HS-5 (cell line): ENCODE results near the gene PCNA.

Experiments
- DNase-seq: peaks from one replicate; pipeline ENCODE4 v3.0.0-alpha.2; 2012; ENCODE audit warnings: low read depth

The PCNA gene

DNA sequence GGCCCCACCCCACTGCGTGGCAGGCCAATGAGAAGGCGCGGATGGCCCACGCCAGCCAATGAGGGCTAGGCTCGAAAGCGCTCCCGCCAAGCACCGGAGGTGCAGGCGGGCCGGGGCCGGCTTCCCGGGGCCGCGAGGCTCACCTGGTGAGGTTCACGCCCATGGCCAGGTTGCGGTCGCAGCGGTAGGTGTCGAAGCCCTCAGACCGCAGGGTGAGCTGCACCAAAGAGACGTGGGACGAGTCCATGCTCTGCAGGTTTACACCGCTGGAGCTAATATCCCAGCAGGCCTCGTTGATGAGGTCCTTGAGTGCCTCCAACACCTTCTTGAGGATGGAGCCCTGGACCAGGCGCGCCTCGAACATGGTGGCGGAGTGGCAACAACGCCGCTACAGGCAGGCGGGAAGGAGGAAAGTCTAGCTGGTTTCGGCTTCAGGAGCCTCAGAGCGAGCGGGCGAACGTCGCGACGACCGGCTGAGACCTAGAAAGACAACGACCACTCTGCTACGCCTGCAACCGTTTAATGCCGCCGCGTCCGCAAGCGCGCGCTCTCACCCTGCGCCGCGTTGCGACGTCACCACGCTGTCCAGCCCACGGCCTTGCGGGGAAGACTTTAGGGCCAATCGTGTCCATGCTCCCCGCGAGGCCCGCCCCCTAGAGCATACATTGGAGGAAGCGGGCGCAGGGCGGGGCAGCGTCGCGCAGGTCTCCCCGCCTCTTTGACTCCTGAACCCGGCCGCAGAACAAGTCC is at the start of gene PCNA:
Gene PCNA (minus strand): TSS at position 524 of the 750 bp plus-strand sequence. CDS start 160 bp downstream, at position 364.
- peak; percentile 83 for DNase-seq

DNA sequence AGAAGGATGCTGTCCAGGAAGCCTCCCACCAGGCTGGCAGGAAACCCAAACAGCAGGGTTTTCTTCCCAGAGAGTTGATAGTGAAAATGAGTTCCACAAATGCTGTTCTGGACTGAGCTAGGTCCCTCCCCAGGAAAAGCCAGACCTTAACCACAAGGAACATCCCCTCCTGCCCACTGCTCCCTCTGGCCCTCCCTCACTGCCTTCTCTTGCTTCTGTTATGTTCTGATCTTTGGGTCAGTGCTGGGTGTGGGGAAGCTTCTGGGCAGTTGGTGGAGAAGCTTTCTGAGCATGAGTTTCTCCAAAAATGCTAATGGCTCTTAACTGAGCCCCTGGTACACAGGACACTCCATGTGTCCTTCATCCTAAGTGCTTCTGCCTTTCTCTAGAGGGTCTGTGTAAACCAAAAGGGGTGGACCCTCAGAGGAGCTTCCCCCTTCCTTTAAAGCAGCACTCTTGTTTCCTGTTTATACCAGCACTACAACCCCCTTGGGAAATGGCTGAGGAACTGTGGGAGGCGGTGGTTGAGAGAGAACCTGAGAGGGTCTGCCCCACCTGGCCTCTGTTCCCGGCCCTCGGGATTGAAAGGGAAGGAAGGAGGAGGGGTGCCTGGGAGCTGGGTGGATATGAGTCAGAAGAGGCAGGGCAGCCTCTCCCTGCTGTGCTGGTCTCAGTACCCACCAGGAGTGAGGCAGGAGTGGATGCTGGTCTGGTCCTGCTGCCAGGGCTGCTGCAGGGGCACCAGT is 49.1 kb upstream of the PCNA start:
- no peak for DNase-seq

DNA sequence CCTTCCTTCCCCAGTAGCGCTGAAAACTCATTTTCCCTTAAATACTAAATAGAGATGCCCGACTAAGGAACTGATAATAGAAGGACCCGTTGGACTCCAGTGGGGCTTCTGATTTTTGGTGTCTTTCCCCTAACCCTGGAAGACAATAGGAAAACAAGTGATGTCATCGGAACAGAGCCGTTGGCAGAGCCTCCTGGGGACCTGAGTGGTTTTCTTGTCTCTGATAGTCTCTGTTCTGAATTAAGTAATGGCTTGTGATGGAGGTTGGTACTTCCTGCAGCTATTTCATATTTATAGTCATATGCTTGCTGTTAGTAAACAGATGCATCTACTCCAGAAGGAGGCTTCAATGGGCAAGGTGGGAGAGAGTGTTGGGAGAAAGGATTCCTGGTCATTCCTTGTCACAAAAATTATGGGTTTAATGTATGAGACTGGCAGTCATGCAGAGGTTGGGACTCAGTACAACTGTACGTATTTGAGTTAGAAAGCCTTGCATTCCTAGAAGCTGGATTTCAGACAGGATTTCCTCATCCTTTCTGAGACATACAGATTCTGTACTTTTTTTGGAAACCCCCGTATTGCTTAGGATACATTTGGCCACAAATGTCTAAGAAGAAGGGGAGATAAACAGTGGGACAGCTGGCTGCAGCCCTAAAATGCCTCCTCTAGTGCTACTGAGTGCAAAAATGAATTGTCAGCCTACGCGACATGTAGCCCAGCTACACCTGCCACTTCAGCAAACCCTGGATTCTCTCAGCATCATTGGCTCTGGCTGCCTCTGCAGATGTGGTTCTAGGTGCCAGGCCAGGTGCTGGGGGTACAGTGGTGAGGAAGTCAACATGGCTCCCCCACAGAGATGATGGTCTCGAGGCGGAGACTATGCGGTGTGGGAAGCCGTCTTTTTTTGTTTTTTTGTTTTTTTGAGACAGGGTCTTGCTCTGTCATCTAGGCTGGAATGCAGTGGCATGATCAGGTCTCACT is 45.2 kb upstream of the PCNA start:
- DNase-seq: no peak

DNA sequence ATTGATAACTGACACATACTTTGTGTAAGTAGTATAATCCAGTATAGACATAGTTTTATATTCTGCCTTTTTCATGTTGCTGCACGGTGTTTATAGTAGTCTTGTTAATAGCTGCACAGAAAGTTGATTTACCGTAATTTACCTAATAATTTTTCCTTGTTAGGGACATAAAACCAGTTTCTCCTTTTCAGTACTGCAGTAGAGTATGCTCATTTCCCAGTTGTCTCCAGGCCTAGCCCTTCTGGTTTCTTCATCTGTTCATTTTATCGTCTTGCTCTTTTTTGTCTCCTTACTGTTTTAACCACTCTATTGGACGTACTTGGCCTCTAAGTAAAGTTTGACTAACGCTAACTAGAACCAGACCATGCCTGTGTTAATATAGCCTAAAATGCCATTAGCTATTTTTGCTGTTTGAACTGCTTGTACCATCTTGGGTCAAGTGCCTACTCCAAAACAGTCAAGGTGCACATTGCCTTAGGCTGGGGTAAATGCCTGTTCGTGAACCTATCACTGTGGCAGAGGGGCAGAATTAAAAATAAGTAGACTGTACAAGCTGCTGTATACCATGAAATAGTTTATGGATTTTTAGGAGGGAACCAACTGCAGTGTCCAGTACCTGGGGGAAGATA is 41.9 kb upstream of the PCNA start:
- no peak for DNase-seq

DNA sequence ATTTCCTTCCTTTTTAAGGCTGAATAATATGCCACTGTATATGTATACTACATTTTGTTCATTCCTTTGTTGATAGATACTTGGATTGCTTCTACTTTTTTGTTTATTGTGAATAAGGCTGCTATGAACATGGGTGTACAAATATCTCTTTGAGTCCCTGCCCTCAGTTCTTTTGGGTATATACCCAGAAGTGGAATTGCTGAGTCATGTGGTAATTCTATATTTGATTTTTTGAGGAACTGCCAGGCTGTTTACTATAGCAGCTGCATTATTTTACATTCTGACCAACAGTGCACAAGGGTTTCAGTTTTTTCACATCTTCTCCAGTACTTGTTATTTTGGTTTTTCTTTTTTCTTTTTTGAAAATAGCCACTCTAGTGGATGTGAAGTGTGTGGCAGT is 41.1 kb upstream of the PCNA start:
- DNase-seq: no peak

DNA sequence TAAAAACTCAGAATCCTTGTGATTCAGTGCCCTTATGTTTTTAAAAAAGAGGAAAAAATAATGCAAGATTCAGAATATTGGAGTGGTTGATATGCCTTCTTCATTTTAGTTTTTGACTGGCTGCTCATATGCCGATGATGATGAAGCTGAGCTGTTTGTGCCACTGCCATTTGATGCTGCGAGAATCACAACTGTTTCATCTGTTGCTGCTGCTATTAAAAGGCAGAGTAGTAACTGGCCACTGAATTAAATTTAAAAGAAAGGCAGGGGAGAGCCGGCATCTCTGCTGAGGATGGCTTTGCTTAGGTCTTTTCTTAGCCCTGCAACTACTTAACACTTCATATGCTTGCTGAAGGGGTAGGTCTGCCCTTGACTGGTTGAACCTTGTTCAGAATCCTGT is 40.2 kb upstream of the PCNA start:
- DNase-seq: no peak

DNA sequence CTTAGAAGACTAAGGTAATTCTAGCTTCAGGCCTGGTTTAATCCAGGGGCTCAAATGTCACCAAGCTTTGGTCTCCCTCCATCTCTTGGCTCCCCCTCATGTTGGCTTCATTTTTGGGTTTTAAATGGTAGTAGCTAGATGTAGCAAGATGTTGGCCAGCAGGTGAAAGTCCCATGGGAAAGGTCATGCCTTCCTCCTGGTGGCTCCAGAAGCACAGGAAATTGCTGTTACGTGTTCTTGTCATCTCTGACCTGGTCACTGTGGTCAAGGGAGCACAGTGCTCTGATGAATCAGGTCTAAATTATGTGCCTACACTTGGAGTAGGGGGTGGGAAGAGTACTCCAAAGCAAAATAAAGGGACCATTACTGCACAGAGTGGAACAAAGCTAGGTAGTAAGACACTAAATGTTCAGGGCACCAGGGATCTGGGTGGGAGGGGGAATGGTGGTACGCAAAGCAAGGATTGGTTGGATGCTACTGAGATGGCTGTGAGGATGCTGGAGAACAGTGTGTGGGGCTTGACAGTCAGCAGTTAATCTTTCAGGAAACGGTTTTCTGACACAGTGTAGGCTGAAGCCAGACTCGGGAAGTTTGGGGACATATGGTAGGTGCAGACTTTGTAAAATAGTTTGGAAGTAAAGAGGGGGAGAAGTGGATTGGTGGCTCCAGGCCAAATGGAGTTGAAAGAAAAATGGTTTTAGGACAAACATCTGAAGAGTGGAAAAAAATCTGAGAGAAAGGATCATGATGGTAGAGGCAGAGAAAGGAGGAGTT is 37.1 kb upstream of the PCNA start:
- peak; percentile 45 for DNase-seq

DNA sequence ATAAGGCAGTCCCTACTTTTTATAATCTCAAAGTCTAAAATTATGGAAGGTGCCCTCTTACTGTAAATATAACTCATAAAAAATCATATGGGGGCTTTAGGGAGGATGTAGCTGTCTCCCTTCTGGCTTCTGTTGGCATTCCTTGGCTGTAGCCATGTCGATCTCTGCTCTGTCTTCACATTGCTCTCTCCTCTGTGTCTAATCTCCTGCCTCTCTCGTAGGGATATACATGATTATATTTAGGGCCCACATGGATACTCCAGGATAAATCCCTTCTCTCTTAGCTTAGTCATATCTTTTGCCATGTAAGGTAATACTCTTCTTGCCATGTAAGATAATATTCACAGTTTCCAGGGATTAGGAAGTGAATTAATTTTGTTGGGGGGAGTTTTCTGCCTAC is 35.6 kb upstream of the PCNA start:
- DNase-seq: no peak

DNA sequence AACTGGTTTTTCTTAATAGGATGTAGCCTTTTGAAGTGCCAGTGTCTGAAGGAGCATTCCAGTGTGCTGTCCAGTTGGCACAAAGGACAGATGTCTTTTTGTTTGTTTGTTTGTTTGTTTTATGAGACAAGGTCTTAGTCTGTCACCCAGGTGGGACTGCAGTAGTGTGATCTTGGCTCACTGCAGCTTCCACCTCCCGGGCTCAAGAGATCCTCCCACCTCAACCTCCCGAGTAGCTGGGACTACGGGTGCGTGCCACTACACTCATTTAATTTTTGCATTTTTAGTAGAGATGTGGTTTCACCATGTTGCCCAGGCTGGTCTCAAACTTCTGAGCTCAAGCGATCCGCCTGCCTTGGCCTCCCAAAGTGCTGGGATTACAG is 34.8 kb upstream of the PCNA start:
- no peak for DNase-seq

DNA sequence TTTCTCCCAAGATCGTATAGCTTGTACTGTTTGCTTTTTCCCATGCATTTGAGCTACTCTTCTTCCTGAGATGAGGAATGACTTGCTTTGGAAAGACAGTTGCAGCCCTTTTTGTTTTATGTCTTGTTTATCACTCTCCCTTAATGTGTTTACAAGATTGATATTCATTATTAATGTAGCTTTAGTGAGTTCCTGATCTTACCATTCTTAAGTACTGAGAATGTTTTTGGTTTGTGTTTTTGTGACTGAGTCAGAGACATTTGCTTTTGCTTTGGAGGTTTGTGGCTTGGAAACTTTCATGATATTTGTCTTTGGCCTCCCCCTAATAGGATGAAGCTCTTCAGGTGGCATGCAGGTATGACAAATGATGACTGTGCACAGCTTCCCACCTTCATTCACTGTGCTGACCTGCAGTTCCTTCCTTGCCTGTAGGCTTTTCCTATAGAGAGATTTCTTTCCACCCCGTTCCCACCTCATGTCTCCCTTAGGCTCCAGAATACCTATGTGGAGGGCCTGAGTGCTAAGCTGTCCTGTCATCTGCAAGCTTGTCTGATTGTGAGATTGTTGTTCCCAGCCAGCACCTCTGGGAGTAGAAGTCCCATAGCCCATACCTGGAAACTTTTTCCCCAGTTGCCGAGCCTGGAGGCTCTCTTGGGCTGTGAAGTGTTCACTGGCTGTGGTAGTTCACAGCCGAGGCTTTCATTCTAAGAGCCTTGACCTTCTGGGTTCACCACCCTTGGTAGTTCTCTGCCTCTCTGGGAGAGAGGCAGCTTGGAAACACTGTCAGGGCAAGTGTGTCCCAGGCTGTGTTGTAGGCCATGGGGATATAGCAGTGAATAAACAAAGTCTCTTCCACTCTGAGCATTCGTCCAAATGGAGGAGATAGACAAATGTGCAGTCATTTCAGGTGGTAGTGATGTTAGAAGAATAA is 34.1 kb upstream of the PCNA start:
- no peak for DNase-seq

DNA sequence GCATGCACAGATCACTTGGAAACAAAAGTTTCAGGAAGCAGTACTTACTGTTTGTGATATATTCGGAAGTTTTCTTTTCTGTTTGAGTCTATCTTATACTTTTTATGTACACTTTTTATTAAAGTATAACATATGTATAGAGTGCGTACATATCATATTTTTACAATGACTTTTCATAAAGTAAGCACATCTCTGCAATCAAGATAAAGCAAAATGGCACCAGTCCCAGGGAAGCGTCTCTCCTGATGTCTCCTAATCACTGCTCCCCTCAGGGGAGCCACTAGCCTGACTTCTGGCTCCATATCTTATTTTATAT is 33.4 kb upstream of the PCNA start:
- DNase-seq: no peak

DNA sequence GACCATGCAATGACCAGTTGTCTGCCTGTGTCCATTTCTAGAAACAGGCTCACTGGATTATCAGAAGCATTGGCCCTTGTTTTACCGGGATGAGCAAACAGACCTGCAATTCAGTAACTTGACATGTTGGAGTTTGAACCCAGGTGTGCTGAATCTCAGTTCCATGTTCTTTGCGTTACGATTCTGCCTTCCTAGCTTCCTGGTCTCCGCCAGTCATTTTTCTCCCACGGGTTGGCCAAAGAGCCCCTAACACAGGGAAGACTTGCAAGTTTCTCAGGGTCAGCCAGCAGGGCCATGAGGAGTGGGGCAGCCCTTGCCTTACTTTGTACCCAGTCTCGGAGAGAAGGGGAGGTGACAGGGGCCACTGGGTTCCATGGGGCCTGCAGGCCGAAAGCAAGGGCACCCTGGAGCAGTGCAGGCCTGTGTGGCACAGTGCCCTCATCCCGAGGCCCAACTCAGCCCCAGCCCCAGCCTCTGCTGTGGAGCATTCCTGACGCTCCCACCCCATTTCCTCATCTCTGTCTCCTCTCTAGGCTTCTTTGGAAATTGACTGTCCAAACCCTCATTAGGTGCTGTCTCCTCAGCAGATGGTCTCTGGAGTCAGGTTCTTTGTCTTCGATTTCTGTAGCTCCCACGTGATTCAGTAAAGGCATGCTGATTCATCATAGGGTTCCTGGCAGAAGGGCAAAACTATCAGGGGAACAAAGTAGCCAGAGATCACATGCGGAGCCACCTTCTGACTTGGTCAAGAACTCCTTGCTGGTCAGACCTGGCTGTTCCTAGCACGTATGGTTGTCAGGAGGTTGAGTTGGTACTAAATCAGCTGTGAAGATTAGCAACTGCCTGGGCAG is 30.7 kb upstream of the PCNA start:
- no peak for DNase-seq

DNA sequence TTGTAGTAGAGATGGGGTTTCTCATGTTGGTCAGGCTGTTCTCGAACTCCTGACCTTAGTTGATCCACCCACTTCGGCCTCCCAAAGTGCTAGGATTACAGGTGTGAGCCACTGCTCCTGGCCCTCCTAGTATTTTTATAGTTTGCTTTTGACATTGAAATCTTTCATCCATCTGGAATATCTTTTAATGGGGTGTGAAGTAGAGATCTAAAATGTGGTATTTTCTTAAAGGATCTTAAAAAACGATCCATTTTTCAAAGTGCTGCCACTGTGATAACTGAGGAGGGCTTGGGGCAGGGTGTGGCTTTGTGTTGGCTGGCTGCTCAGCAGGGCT is 30.1 kb upstream of the PCNA start:
- DNase-seq: no peak

DNA sequence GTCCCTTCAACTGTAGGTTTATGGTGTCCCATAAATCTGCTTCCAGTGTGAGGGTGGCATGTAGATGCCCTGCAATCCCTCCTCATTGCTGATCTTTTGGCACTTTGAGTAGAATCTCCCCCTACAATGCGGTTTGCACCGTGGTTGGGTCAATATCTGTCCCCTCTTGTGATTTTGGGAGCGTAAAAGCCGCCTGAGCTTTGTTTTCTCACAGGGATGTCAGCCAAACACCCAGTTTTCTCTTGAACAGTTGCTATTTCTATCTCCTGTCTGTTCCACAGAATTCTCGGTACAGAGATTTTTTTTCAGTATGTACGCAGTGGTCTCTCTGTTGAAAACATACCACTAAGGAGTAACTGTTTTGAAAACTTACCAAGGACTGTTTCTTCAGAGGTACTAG is 28.8 kb upstream of the PCNA start:
- DNase-seq: no peak

DNA sequence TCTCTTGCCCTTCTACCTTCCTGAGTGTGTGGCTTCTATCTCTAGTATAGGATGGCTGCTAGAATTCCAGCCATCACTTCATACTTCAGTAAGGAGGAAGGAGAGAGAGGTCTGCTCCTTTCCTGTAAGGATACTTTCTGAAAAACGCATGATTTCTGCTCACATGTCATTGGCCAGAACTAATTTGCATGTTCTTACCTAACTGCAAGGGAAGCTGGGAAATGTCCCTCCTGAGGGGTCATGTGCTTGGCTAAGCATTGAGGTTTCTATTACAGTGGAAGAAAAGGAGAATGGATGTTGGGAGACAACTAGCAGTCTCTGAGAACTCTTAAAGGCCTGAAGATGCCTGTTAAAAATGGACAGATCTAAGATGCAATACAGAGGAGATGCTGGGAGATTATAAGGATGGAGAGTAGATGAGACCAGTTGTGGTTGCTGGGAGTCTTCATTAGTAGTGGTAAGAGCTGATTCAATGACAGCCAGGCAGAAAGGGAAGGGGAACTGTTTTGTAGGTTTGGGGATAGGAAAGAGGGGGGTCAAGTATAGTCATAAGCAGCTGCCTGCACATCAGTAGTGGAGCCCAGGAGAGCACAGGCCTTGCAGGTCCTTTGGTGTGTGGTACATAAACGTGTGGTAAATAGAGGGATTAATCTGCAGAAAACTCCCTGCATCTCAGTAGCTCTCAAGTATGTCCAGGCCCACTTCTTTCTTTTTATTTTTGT is 27.3 kb upstream of the PCNA start:
- no peak for DNase-seq

DNA sequence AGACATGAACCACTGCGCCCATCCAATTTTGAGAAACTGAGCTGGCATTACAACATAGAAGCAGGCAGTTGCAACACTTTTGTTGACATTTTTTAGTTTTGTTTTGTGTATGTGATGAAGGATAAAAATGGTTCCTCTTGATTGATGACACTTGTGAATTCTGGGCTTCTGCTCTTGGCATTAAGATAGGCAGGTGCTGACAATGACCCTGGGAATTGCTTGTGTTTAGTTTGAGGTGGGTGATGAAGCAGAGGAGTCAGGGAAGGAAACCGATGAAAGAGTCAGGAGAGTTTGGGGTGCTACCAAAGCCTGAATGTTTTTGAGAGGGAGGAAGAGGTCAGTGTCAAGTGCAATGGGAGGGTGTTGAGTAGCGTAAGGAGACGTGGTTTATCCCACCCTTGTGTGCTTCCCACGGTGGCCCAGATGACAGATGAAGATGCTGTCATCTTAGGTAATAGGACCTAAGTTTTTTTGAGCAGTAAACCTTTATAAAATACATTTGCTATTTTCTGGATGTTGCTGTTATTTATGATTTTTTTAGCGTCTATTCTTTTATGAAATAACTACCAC is 26.4 kb upstream of the PCNA start:
- DNase-seq: no peak

DNA sequence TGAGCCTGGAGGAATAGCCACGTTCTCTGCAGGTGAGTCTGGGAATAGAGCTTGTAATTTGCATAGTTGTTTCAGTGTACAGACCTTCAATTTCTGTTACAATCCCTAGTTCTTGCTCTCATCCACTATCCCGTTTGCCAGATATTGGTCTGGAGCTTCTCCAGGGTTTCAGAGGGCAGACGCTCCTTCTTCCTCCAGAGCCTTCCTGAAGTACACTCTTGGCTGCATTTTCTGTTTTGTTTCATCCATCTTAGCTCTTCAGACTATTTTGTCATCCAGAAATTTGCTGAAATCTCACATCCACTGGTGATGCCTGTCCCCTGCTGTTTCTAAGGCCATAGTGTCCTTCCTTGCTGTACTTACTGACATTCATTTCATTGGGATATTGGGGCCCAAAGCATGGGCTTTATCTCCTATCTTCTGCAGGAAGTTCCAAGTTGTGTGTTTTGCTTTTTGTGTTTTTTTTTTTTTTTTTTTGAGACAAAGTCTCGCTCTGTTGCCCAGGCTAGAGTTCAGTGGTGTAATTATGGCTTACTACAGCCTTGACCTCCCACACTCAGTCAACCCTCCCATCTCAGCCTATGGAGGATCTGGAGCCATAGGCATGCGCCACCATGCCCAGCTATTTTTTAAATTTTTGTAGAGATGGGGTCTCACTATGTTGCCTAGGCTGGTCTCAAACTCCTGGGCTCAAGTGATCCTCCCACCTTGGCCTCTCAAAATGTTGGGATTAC is 25.8 kb upstream of the PCNA start:
- DNase-seq: no peak

DNA sequence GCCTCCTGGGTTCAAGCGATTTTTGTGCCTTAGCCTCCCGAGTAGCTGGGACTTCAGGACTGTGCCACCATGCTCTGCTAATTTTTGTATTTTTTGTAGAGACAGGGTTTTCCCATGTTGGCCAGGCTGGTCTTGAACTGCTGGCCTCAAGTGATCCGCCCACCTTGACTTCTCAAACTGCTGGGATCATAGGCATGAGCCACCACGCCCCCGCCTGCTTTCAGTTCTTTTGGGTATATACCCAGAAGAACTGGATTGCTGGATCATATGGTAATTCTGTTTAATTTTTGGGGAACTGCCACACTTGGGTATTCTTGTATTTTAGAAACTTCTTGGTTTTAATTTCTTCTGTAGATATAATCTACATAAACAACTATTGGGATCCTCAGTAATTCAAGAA is 24.1 kb upstream of the PCNA start:
- no peak for DNase-seq
